ENCODE results near the gene BAHCC1. TPM values are rescaled to one million over a fixed set of nuclear protein-coding genes. Genes with fewer than 3 reads are reported as not detected.
A peak's percentile ranks its signal among the peaks of the same experiment; 100 is the strongest.

BAHCC1 gene
- total RNA-seq, 1 experiment from 2014 or later: 15.4 TPM

- peak; percentile 52 for DNase-seq (ENCODE audit: low read depth, low spot score)
- in situ Hi-C loops (cut with HindIII; ENCODE audit: low pct_unique_long_range_greater_than_20kb, low sequenced_read_pairs): loop anchor here (10.0 kb wide), 1 partner anchor 123 kb away; the partner anchor contains the start of gene ACTG1
Measured at GRCh38 chr17:81391936-81392908, 3.0 kb upstream of the BAHCC1 start.

GRCh38 chr17:81392909-81393654 is 2.2 kb upstream of the BAHCC1 start:
- in situ Hi-C loops (cut with HindIII; ENCODE audit: low pct_unique_long_range_greater_than_20kb, low sequenced_read_pairs): loop anchor here (10.0 kb wide), 1 partner anchor 122 kb away; the partner anchor contains the start of gene ACTG1
- no peak for DNase-seq (ENCODE audit: low read depth, low spot score)

GRCh38 chr17:81393684-81394376 is 1.4 kb upstream of the BAHCC1 start:
- peak; percentile 100 for DNase-seq (ENCODE audit: low read depth, low spot score)
- in situ Hi-C loops (cut with HindIII; ENCODE audit: low pct_unique_long_range_greater_than_20kb, low sequenced_read_pairs): loop anchor here (10.0 kb wide), 1 partner anchor 121 kb away; the partner anchor contains the start of gene ACTG1

- DNase-seq (ENCODE audit: low read depth, low spot score): no peak
- in situ Hi-C loops (cut with HindIII; ENCODE audit: low pct_unique_long_range_greater_than_20kb, low sequenced_read_pairs): loop anchor here (10.0 kb wide), 1 partner anchor 120 kb away; the partner anchor contains the start of gene ACTG1
Measured at GRCh38 chr17:81394377-81394920, 808 bp upstream of the BAHCC1 start.

- peak; percentile 36 for DNase-seq (ENCODE audit: low read depth, low spot score)
- in situ Hi-C loops (cut with HindIII; ENCODE audit: low pct_unique_long_range_greater_than_20kb, low sequenced_read_pairs): loop anchor here (10.0 kb wide), 1 partner anchor 119 kb away; the partner anchor contains the start of gene ACTG1
Measured at GRCh38 chr17:81395600-81396277, 482 bp downstream of the BAHCC1 start.

- in situ Hi-C loops (cut with HindIII; ENCODE audit: low pct_unique_long_range_greater_than_20kb, low sequenced_read_pairs): loop anchor here (10.0 kb wide), 1 partner anchor 119 kb away; the partner anchor contains the start of gene ACTG1
- no peak for DNase-seq (ENCODE audit: low read depth, low spot score)
Measured at GRCh38 chr17:81396278-81396721, 1.0 kb downstream of the BAHCC1 start.

- DNase-seq (ENCODE audit: low read depth, low spot score): peak; percentile 67
- in situ Hi-C loops (cut with HindIII; ENCODE audit: low pct_unique_long_range_greater_than_20kb, low sequenced_read_pairs): loop anchor here (10.0 kb wide), 1 partner anchor 118 kb away; the partner anchor contains the start of gene ACTG1
Measured at GRCh38 chr17:81396722-81397313, 1.6 kb downstream of the BAHCC1 start.

GRCh38 chr17:81397314-81398175 is 2.3 kb downstream of the BAHCC1 start:
- peak; percentile 79 for DNase-seq (ENCODE audit: low read depth, low spot score)
- in situ Hi-C loops (cut with HindIII; ENCODE audit: low pct_unique_long_range_greater_than_20kb, low sequenced_read_pairs): loop anchor here (10.0 kb wide), 1 partner anchor 117 kb away; the partner anchor contains the start of gene ACTG1

- peak; percentile 36 for DNase-seq (ENCODE audit: low read depth, low spot score)
- in situ Hi-C loops (cut with HindIII; ENCODE audit: low pct_unique_long_range_greater_than_20kb, low sequenced_read_pairs): loop anchor here (10.0 kb wide), 1 partner anchor 116 kb away; the partner anchor contains the start of gene ACTG1
Measured at GRCh38 chr17:81398176-81398831, 3.0 kb downstream of the BAHCC1 start.

- DNase-seq (ENCODE audit: low read depth, low spot score): peak; percentile 40
- in situ Hi-C loops (cut with HindIII; ENCODE audit: low pct_unique_long_range_greater_than_20kb, low sequenced_read_pairs): loop anchor here (10.0 kb wide), 1 partner anchor 116 kb away; the partner anchor contains the start of gene ACTG1
Measured at GRCh38 chr17:81398832-81399411, 3.7 kb downstream of the BAHCC1 start.

- no peak for DNase-seq (ENCODE audit: low read depth, low spot score)
- in situ Hi-C loops (cut with HindIII; ENCODE audit: low pct_unique_long_range_greater_than_20kb, low sequenced_read_pairs): loop anchor here (10.0 kb wide), 1 partner anchor 115 kb away; the partner anchor contains the start of gene ACTG1
Measured at GRCh38 chr17:81399481-81400153, 4.4 kb downstream of the BAHCC1 start.

- in situ Hi-C loops (cut with HindIII; ENCODE audit: low pct_unique_long_range_greater_than_20kb, low sequenced_read_pairs): no loop called here
- peak; percentile 84 for DNase-seq (ENCODE audit: low read depth, low spot score)
Measured at GRCh38 chr17:81400154-81400977, 5.1 kb downstream of the BAHCC1 start.
